GM23338 (cell line): ENCODE measurements around the gene PLXNC1. TPM values are rescaled to one million over a fixed set of nuclear protein-coding genes. Genes with fewer than 3 reads are reported as not detected.
A peak's percentile ranks its signal among the peaks of the same experiment; 100 is the strongest.

Experiments
- ATAC-seq: fragments of 200-7000 bp; cut with Tn5 transposase; 3 replicates; pipeline ENCODE4 v1.9.1; 2020
- DNase-seq: peaks from one replicate; pipeline ENCODE4 v3.0.0-alpha.2; 2015; ENCODE audit warnings: low spot score
- H2AFZ ChIP-seq: fragments of 200-600 bp; sonication (generic); 2 replicates; pipeline ENCODE4 v1.8.0; 2016; ENCODE audit warnings: antibody characterized with exemption, mild to moderate bottlenecking, moderate library complexity
- H3F3A ChIP-seq: fragments of 200-600 bp; sonication (generic); replicated peaks from 2 replicates; pipeline ENCODE4 v1.8.0; 2017; ENCODE audit warnings: antibody characterized with exemption, mixed run types, low read depth
- H3K27ac ChIP-seq: fragments of 200-600 bp; sonication (generic); 2 replicates; pipeline ENCODE4 v1.6.1; 2016; ENCODE audit warnings: low read depth
- H3K27me3 ChIP-seq: fragments of 200-600 bp; sonication (generic); 2 replicates; pipeline ENCODE4 v1.8.0; 2016; ENCODE audit warnings: mild to moderate bottlenecking, mixed run types, moderate library complexity; ENCODE audit not compliant: insufficient read depth
- H3K36me3 ChIP-seq: fragments of 200-600 bp; sonication (generic); 2 replicates; pipeline ENCODE4 v1.8.0; 2016; ENCODE audit warnings: mild to moderate bottlenecking; ENCODE audit not compliant: insufficient read depth
- H3K4me1 ChIP-seq: fragments of 200-600 bp; sonication (generic); 2 replicates; pipeline ENCODE4 v1.8.0; 2016; ENCODE audit warnings: mild to moderate bottlenecking, moderate library complexity; ENCODE audit not compliant: insufficient read depth
- H3K4me2 ChIP-seq: fragments of 200-600 bp; sonication (generic); 2 replicates; pipeline ENCODE4 v1.7.1; 2017; ENCODE audit warnings: mixed run types
- H3K4me3 ChIP-seq: fragments of 200-600 bp; sonication (generic); 2 replicates; pipeline ENCODE4 v1.6.1; 2016; ENCODE audit warnings: mixed run types
- H3K79me2 ChIP-seq: fragments of 200-600 bp; sonication (generic); replicated peaks from 2 replicates; pipeline ENCODE4 v1.8.0; 2017; ENCODE audit warnings: mild to moderate bottlenecking; ENCODE audit not compliant: insufficient read depth
- H3K9me2 ChIP-seq: fragments of 200-600 bp; sonication (generic); 2 replicates; pipeline ENCODE4 v1.8.0; 2017; ENCODE audit not compliant: insufficient read depth
- H4K20me1 ChIP-seq: fragments of 200-600 bp; sonication (generic); replicated peaks from 2 replicates; pipeline ENCODE4 v1.8.0; 2017; ENCODE audit warnings: mild to moderate bottlenecking; ENCODE audit not compliant: insufficient read depth
- H3K27ac Mint-ChIP-seq: 2 replicates; pipeline ENCODE4 v1.8.0; 2020; ENCODE audit warnings: inconsistent platforms, mild to moderate bottlenecking, moderate library complexity, mixed read lengths
- H3K27me3 Mint-ChIP-seq: 3 replicates; pipeline ENCODE4 v1.8.0; 2022; ENCODE audit warnings: low read depth, mild to moderate bottlenecking, moderate library complexity, mixed read lengths, inconsistent platforms; ENCODE audit not compliant: insufficient read depth, poor library complexity
- H3K36me3 Mint-ChIP-seq: 3 replicates; pipeline ENCODE4 v1.8.0; 2021; ENCODE audit warnings: low read depth, mild to moderate bottlenecking, inconsistent platforms, moderate library complexity, mixed read lengths
- H3K4me1 Mint-ChIP-seq: 3 replicates; pipeline ENCODE4 v1.8.0; 2020; ENCODE audit warnings: mild to moderate bottlenecking, inconsistent platforms, mixed read lengths
- H3K4me3 Mint-ChIP-seq: 3 replicates; pipeline ENCODE4 v1.8.0; 2021; ENCODE audit warnings: moderate library complexity, mild to moderate bottlenecking, inconsistent platforms, mixed read lengths
- H3K9me3 Mint-ChIP-seq: 3 replicates; pipeline ENCODE4 v1.8.0; 2020; ENCODE audit warnings: moderate library complexity, mild to moderate bottlenecking, inconsistent platforms, mixed read lengths
- CTCF ChIP-seq, 2 experiments: fragments of 200-600 bp in 1 of 2; sonication (generic) in 1 of 2; conservative IDR thresholded peaks; 2 replicates each; pipeline versions ENCODE4 v1.5.1 to v1.6.1; 2016 to 2017; ENCODE audit warnings: antibody characterized with exemption in 2 of 2, low read depth in 2 of 2, mild to moderate bottlenecking in 2 of 2, moderate library complexity in 1 of 2
- ETS1 ChIP-seq: IDR thresholded peaks from 2 replicates; pipeline ENCODE4 v1.6.1; 2016; ENCODE audit warnings: antibody characterized with exemption
- JUNB ChIP-seq: IDR thresholded peaks from one replicate; pipeline ENCODE4 v1.6.1; 2016; ENCODE audit warnings: antibody characterized with exemption; ENCODE audit not compliant: unreplicated experiment
- NANOG ChIP-seq: IDR thresholded peaks from 2 replicates; pipeline ENCODE4 v1.6.1; 2016; ENCODE audit warnings: antibody characterized with exemption, borderline replicate concordance
- REST ChIP-seq: IDR thresholded peaks from one replicate; pipeline ENCODE4 v1.6.1; 2018; ENCODE audit warnings: antibody characterized with exemption; ENCODE audit not compliant: unreplicated experiment
- ZNF331 ChIP-seq: fragments of 250-450 bp; sonication (Bioruptor Pico); IDR thresholded peaks from 2 replicates; pipeline ENCODE4 v1.5.0; 2020; ENCODE audit warnings: low read depth, mild to moderate bottlenecking, moderate library complexity
- ZNF462 ChIP-seq: fragments of 250-450 bp; sonication (Bioruptor Pico); IDR thresholded peaks from 2 replicates; pipeline ENCODE4 v1.5.0; 2020; ENCODE audit warnings: mild to moderate bottlenecking, moderate library complexity
- polyA plus RNA-seq: library from polyadenylated mRNA; unstranded; fragments of >200 nt; fragmentation: Nextera tagmentation; extraction: Ambion mirVana; gene quantifications from 2 replicates; pipeline ENCODE4 v1.2.1, GENCODE V29; 2016
- total RNA-seq: library from RNA; depleted of rRNA; stranded (reverse); fragments of >200 nt; shearing (Covaris generic); gene quantifications from 2 replicates; pipeline ENCODE4 v1.2.3, GENCODE V29; 2014

PLXNC1 gene
- total and polyA plus RNA-seq, 2 experiments from 2014 or later, result 1.9 to 6.5 TPM

GRCh38 chr12:94140556-94140955 lies 7.8 kb upstream of the PLXNC1 start:
- ATAC-seq (peak; percentile 97), DNase-seq (peak; percentile 79)
- Mint-ChIP-seq H3K36me3 (no peaks in the 10 kb centered on the region), H3K9me3 (no peaks in the 10 kb centered on the region; the same call in 2 of the 3 replicates), H3K4me3 (no peak overlapping the region), H3K27me3 (peaks cover 10% of the 10 kb centered on the region), H3K27ac (no peak overlapping the region), H3K4me1 (peaks cover under 1% of the 10 kb centered on the region; the same call in 1 of the 3 replicates)
- Histone ChIP-seq H3K4me3 (no peak overlapping the region), H3F3A (no peaks in the 10 kb centered on the region), H3K4me2 (no peak overlapping the region), H3K36me3 (no peaks in the 10 kb centered on the region), H3K27ac (no peak overlapping the region), H4K20me1 (no peaks in the 10 kb centered on the region), H3K4me1 (no peaks in the 10 kb centered on the region), H3K79me2 (no peaks in the 10 kb centered on the region), H3K9me2 (no peaks in the 10 kb centered on the region), H2AFZ (peak overlapping the region; percentile 84; the same call in 1 of the 2 replicates), H3K27me3 (peaks cover 21% of the 10 kb centered on the region)
- TF ChIP-seq CTCF (conservative IDR thresholded peaks at IDR 0.05; ENCODE audit: low read depth in 2 of 2) (peak; percentile 69 to 95), REST (no peak)

GRCh38 chr12:94141004-94141764 lies 7.2 kb upstream of the PLXNC1 start:
- no peak overlapping the region for H3K27ac Mint-ChIP-seq
- H3K9me3 Mint-ChIP-seq, result no peaks in the 10 kb centered on the region; the same call in 2 of the 3 replicates
- H3K4me3 Mint-ChIP-seq, result no peak overlapping the region
- DNase-seq, result no peak
- Histone ChIP-seq H3K9me2 (no peaks in the 10 kb centered on the region), H2AFZ (no peak overlapping the region; the same call in 1 of the 2 replicates), H3K4me2 (no peak overlapping the region), H3K36me3 (no peaks in the 10 kb centered on the region), H3F3A (no peaks in the 10 kb centered on the region), H3K27me3 (peaks cover 27% of the 10 kb centered on the region), H3K27ac (no peak overlapping the region), H4K20me1 (no peaks in the 10 kb centered on the region), H3K4me3 (no peak overlapping the region), H3K79me2 (no peaks in the 10 kb centered on the region), H3K4me1 (no peaks in the 10 kb centered on the region)
- no peaks in the 10 kb centered on the region for H3K36me3 Mint-ChIP-seq
- H3K4me1 Mint-ChIP-seq, result peaks cover 2% of the 10 kb centered on the region; the same call in 1 of the 3 replicates
- no peak for ATAC-seq
- H3K27me3 Mint-ChIP-seq, result peaks cover 13% of the 10 kb centered on the region
- no peak for TF ChIP-seq ZNF331 (CRISPR knock-in tag)
- TF ChIP-seq NANOG, result no peak
- TF ChIP-seq ZNF462, result no peak
- TF ChIP-seq ETS1, result no peak
- no peak for TF ChIP-seq JUNB
